HG02840 (cell line): ENCODE results near the gene PPP6R2.
"Not testable (repeated sequence)": the region's sequence is repeated elsewhere in the genome, so short reads cannot be mapped to it uniquely, and the experiment has no call there.

Experiments used
- ATAC-seq: cut with Tn5 transposase; IDR thresholded peaks from one replicate; pipeline ENCODE4 v1.9.1; 2021; ENCODE audit warnings: mild to moderate bottlenecking, moderate library complexity, moderate number of reproducible peaks; ENCODE audit not compliant: unreplicated experiment, low FRiP score

PPP6R2 gene

DNA sequence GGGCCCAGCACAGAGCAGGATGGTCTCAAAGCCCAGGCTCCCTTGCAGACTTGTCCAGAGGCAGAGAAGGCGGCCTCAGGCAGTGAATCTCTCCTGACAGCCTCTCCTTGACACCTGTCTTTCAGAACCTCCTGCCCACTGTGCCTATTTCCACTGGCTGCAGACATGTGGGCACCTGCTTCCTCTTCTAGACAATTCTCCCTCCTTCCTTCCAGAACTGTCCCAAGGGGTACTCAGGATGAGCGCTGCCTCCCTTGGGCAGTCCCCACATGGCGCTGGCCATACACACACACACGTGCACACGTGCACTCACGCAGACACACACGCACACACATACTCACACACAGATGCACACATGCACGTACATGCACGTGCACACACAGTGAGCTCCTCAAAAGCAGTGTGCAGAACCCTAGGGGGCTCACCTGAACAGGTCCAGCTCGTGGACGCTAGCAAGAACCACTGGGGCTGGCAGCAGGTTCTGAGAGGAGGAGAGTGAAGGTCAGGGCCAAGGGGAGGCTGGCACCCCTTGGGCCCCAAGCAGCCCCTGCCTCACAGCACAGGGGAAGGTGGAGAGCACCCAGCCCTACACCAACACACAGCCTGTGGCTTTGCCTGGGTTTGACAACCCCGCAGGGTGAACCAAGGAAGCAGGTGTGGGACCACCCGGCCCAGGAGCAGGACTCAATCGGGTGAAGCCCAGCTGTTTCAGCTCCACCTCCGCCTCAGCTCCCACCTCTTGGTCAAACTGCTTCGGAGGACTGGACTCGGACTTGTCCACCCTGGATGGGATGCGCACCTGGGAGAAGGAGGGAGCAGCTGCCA is 27.6 kb upstream of the PPP6R2 start:
- ATAC-seq, result no peak

DNA sequence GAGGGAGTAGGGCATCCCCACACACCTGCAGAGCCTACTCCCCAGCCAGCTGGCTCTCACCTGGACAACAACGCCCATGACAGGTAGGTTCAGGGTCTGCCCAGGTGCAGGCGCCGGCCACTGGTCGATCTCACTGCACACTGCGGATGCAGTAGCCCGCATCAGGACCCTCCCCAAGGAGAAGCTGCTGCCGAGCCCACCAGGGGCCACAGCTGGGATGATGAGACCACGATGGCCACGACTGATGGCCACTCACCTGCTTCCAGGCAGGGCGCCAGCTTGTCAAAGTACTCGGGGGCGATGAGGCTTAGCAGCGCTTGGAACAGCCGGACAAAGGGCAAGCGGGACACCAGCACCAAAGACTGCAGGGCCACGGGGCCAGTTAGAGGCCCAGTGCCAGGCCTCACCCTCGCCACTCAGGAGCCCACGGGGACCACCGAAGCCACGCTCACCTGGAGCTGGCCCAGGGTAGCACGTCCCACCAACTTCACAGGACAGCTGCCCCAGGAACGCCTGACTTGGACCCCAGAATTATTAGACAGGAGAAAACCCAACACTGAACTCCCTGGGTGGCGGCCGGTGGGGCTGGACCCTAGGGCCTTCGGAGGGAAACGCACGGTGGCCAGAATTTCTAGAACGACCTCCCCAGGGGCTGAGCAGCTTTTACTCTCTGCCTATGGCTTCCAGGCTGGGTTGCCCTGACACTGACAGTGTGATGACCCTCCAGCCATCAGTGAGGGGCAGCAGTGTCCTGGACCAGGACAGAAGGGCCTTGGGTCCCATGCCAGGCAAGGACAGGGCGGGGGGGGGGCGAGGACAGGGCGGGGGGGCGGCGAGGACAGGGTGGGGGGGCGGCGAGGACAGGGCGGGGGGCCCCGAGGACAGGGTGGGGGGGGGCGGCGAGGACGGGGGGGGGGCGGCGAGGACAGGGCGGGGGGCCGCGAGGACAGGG is 26.7 kb upstream of the PPP6R2 start:
- no peak for ATAC-seq

DNA sequence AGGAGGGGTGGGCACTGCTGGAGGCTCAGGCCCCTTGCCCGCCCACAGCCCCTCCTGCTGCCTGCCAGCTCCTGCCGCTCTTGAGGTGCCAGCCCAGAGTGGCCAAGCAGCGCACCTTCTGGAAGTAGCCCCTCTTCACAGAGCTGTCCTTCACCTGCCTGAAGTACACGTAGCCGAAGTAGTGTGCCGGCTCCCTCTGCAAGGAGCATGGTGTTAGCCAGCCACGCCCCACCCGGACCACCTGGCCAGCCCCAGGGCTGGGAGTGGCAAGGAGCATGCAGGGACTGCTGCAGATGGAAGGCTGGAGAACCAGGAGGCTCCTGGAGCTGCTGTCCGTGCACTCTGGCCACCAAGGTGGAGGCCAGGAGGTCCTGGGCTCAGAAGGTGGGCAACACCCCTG is 25.9 kb upstream of the PPP6R2 start:
- no peak for ATAC-seq

DNA sequence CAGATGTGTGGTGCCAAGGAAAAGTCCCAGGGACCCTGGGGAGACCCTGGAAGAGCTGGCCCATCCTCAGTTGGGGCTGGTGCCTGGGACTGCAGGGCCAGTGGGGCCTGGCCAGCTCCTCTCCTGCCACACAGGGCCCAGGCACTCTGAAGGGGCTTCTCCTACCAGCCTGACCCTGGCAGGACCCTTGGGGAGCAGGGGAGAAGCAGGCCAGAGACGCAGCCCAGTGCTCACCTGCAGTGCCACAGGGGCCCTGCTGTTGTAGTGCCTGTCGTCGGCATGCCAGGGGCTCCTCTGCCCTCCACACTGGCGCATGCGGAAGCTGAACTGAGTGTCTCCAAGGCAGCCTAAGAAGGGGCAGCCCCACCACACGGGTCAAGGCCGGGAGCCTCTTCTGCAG is 25.5 kb upstream of the PPP6R2 start:
- no peak for ATAC-seq

- ATAC-seq, result no peak
These were observed 24.8 kb upstream of the PPP6R2 start for GRCh38 chr22:50318356-50318697.

- no peak for ATAC-seq
These were observed 24.3 kb upstream of the PPP6R2 start for GRCh38 chr22:50318698-50319411.

DNA sequence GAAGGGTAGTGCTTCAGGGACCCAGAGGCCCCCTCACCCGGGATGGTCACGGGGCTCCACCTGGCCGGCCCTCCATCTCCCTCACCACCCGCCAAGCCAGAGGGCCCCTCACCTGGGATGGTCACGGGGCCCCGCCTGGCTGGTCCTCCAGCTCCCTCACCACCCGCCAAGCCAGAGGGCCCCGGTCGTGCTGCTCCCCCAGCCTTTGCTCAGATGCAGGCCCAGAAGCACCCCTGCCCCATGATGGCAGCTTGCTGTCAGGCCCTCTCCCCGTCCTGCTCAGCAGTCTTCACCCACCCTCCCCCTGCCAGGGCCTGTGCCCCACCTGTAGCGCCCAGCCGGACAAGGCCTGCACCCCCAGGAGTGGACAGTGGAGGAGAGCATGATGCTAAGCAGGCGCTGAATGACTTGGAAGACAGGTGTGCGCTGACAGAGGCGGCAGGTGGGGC is 23.6 kb upstream of the PPP6R2 start:
- ATAC-seq, result no peak

GRCh38 chr22:50320116-50320515 is 23.0 kb upstream of the PPP6R2 start:
- ATAC-seq, result no peak

- ATAC-seq, result no peak
These were observed 22.3 kb upstream of the PPP6R2 start for GRCh38 chr22:50320671-50321325.

DNA sequence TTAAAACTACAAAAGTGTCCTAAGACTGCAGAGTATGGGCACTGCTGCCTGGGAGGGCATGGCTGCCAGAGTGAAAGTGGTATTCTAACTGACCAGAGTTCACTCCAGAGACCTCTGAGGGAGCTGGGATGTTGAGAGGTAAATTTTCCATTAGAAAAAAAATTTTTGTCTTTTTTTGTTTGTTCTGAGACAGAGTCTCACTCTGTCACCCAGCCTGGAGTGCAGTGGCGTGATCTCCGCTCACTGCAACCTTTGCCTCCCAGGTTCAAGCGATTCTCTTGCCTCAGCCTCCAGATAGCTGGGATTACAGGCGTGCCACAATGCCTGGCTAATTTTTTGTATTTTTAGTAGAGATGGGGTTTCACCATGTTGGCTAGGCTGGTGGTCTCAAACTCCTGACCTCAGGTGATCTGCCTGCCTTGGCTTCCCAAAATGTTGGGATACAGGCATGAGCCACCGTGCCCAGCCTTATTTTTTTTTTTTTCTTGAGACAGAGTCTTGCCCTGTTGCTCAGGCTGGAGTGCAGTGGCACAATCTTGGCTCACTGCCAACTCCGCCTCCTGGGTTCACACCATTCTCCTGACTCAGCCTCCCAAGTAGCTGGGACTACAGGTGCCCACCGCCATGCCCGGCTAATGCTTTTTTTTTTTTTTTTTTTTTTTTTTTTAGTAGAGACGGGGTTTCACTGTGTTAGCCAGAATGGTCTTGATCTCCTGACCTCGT is 20.6 kb upstream of the PPP6R2 start:
- ATAC-seq, result not testable (repeated sequence)

- no peak for ATAC-seq
These were observed 19.2 kb upstream of the PPP6R2 start for GRCh38 chr22:50323900-50324299.

GRCh38 chr22:50325444-50326224 is 17.5 kb upstream of the PPP6R2 start:
- no peak for ATAC-seq

- ATAC-seq, result no peak
These were observed 16.7 kb upstream of the PPP6R2 start for GRCh38 chr22:50326225-50326955.

DNA sequence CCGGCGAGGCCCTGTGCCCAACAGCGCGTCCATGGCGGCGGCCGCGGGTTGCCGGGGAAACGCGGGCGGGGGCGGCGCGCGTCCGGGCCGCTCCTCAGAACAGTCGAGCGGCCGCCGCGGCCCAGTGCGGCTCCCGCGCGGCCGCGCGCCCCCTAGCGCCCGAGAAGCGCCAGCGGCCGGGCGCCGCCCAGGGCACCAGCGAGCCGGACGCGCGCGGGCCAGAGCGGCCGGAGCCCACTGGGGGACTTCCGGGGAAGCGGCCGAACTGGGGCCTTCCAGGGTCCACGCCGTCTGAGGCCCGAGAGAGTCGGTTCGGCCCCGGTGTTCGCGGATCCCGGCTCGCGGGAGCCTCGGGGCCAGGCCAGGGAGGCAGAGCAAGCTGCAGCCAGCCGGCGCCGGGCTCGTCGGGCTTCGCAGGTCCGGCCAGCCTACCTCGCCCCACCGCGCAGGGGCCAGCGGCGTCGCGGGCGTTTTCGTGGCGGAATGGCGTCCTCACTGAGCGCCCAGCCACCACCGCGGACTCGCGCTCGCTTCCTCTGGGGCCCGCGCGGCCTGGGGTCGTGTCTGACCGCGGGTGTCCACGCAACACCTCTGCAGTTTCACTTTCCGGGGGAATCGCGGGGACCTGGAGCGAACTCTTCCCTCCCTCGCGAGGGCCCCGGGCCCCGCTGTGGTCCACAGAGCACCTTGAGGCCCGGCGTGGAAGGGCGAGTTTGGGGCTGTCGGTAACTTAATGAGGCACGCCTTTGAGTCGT is 16.0 kb upstream of the PPP6R2 start, which contains the start of gene DENND6B:
Gene DENND6B (minus strand): TSS at position 57 of the 755 bp plus-strand sequence. CDS start 24 bp downstream, at position 33.
- ATAC-seq, result peak; percentile 54

GRCh38 chr22:50327711-50328019 is 15.5 kb upstream of the PPP6R2 start:
- ATAC-seq, result no peak

- ATAC-seq, result no peak
These were observed 13.9 kb upstream of the PPP6R2 start for GRCh38 chr22:50329236-50329635.

DNA sequence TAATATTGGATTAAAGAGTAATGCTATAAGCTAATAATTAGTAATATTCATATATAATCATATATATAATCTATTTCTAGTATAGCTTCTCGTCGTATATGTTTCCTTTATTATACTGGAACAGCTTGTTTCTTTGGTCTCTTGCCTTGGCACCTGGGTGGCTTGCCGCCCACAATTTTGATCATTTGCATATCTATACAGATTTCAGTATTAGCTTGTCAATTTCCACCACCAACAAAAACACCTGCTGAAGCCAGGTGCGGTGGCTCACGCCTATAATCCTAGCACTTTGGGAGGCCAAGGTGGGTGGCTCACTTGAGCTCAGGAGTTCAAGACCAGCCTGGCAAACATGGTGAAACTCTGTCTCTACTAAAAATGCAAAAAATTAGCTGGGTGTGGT is 8.7 kb upstream of the PPP6R2 start:
- not testable (repeated sequence) for ATAC-seq
